Measurements from ENCODE around the gene MAN1A1.
"Not testable (repeated sequence)": the region's sequence is repeated elsewhere in the genome, so short reads cannot be mapped to it uniquely, and the experiment has no call there.

MAN1A1 gene

GRCh38 chr6:119163006-119163405 lies 186.6 kb downstream of the MAN1A1 start:
- no peak for DNase-seq

DNA sequence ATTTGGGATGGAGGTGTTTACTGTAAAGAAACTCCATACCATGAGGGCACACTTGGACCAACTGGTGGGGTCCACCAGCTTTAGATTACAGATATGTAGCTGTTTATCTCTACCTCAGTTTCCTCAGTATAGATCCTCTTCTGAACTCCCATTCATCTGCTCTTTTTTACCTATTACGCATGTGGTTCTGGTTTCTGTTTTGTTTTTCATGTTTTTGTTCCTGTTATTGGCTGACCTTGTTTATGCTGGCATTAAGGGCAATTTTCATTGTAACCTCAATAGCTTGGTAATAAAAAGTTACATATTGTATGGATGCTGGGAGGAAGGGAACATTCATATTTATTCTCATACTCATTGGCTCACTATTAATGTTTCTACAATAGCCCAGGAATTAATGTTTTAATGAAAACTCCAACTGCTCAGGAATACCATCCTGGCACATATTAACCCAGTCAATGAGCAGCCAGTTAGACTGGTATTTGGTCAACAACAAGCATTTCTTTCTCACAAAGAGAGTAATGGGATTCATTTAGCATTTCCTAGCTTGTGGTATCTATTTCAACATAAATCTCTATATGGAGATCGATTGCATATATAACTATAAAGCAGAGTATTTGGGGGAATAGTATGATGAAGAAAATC lies 187.3 kb downstream of the MAN1A1 start:
- DNase-seq, result no peak

GRCh38 chr6:119161438-119161837 lies 188.1 kb downstream of the MAN1A1 start:
- no peak for DNase-seq

DNA sequence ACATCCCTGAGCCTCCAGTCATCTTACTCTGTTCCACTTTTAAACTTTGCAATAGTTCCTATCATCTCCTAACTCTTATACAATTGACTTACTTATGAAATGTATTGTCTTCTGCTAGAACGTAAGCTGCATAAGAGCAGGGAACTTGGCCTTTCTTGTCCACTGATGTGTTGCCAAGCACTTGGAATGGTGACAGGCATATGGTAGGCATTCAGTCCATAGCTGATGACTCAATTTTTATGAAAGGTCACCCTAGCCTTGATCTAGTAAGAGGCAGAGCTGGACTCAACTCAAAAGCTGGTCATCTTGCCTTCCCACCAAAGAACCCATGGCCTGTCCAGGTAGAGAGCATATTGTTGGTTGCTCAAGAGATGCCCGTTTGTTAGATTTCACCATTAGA lies 188.7 kb downstream of the MAN1A1 start:
- no peak for DNase-seq

DNA sequence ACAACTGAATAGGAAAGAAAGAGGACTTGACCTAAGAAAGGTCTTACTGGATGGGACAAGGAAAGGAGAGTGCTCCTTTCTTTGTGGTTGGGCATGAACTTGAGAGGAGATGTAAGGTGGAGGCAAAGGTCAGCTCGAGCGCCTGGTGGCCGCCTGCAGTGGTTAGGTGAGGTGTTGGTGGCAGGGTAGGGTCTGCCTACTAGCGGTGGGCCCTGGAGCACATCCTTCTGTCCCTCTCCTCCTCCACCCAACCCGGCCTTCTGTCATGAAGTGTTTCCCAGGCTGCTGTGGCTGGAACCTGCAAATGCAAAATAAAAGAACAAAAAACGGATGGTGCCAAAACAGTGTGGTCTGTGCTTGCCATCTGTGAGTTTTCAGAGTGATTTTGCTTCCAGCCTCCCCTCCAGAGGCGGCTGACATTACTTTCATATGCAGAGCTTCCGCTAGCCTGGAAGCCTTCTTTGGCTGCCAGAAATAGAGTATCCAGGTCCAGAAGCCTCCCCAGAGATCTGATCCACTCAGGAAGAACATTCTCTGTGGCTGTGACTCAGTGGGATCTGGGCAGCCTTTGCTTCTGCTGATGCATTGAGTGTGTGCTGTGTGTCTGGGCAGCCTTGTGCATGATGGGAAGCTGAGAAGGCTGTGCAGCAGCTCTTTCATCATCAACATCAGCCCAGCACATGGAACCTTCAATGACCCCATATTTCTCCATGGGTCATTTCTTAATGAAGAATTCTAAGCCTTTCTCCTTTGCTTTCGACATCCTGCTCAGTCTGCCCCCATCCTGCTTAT lies 191.3 kb downstream of the MAN1A1 start:
- DNase-seq, result no peak

- no peak for DNase-seq
Observed at GRCh38 chr6:119157506-119157815, 192.1 kb downstream of the MAN1A1 start.

- no peak for DNase-seq
Observed at GRCh38 chr6:119156757-119157505, 192.6 kb downstream of the MAN1A1 start.

- DNase-seq, result not testable (repeated sequence)
Observed at GRCh38 chr6:119156082-119156481, 193.5 kb downstream of the MAN1A1 start.

GRCh38 chr6:119152187-119152586 lies 197.4 kb downstream of the MAN1A1 start:
- DNase-seq, result no peak

GRCh38 chr6:119148825-119149525 lies 200.6 kb downstream of the MAN1A1 start:
- no peak for DNase-seq

- DNase-seq, result no peak
Observed at GRCh38 chr6:119148098-119148824, 201.3 kb downstream of the MAN1A1 start.

- DNase-seq, result peak; percentile 34 to 44
Observed at GRCh38 chr6:119147101-119148053, 202.2 kb downstream of the MAN1A1 start.

- DNase-seq, result no peak
Observed at GRCh38 chr6:119145111-119145510, 204.4 kb downstream of the MAN1A1 start.

DNA sequence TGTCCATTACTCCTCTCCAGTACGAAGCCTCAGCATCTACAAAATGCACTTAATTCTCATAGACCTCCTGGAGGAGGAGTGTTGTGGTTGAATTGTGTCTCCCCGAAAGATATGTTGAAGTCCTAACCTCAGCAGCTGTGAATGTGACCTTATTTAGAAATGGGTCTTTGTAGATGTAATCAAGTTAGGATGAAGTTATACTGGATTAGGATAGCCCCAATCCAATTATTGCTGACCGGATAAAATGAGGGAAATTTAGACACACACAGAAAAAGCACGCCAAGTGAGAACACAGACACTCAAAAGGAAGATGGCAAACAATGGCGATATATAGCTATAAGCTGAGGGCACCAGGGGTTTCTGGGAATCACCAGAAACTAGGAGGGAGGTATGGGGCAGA lies 206.9 kb downstream of the MAN1A1 start:
- DNase-seq, result no peak

DNA sequence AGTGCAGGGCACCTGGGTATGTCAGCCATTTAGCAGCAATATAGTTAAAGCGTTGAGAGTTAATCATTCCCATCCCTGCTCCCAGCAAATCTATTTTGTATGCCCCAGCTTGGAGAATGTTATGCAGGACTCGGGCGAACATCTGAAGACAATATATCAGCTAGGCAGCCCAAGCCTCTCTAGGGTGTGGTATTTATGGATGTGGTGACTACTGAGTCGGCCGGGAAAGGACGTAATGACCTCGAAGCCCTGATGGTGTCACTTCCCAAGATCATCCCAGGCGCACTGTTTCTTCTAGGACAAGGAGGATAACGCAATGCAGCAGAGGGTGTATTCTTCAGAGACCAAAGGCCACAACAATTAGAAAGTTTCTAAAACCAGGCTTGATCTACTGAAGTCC lies 207.5 kb downstream of the MAN1A1 start:
- no peak for DNase-seq

- no peak for DNase-seq
Observed at GRCh38 chr6:119140196-119141140, 209.1 kb downstream of the MAN1A1 start.

- DNase-seq, result no peak
Observed at GRCh38 chr6:119138906-119139541, 210.5 kb downstream of the MAN1A1 start.

- no peak for DNase-seq
Observed at GRCh38 chr6:119137194-119138072, 212.1 kb downstream of the MAN1A1 start.

- no peak for DNase-seq
Observed at GRCh38 chr6:119134752-119135151, 214.8 kb downstream of the MAN1A1 start.
